ENCODE measurements around the gene LIMS2. TPM values are rescaled to one million over a fixed set of nuclear protein-coding genes. Genes with fewer than 3 reads are reported as not detected.

LIMS2 gene
- total RNA-seq, 1 experiment from 2014 or later = 8.9 TPM

GRCh38 chr2:127680706-127681287 is 5.5 kb upstream of the LIMS2 start:
- TF ChIP-seq SIN3A (IDR thresholded peaks at IDR 0.05; ENCODE audit: borderline replicate concordance, insufficient read depth, low read depth, low read length) (no peak), CTCF (IDR thresholded peaks at IDR 0.05) (no peak), POLR2AphosphoS5 (IDR thresholded peaks at IDR 0.05; ENCODE audit: low read depth, low read length) (no peak)
- no peak overlapping the region for H3K27ac ChIP-seq (ENCODE audit: low read length)
- in situ Hi-C loops (cut with HindIII; ENCODE audit: low pct_unique_long_range_greater_than_20kb, low sequenced_read_pairs) (no loop called here), intact Hi-C loops (cut with micrococcal nuclease; ENCODE audit: unreplicated experiment) (no loop called here)
- no peaks in the 10 kb centered on the region for H3K9me3 ChIP-seq (ENCODE audit: control insufficient read depth, insufficient read depth, low read depth, low read length)
- H3K27me3 ChIP-seq (ENCODE audit: control insufficient read depth, insufficient read depth, low read length) = peaks cover 4% of the 10 kb centered on the region; the same call in 1 of the 2 replicates
- DNase-seq (ENCODE audit: low read depth, low spot score) (no peak), ATAC-seq (no peak)
- BruUV-seq (replicated peaks) = no TSS peak
- no peaks in the 10 kb centered on the region for H3K36me3 ChIP-seq (ENCODE audit: control insufficient read depth, insufficient read depth, low read length)
- POLR2A ChIA-PET = no interaction called here
- CTCF ChIA-PET = no interaction called here
- H3K4me3 ChIP-seq (ENCODE audit: low read depth in 2 of 2, low read length in 2 of 2) = no peak overlapping the region
- H3K4me1 ChIP-seq (ENCODE audit: control insufficient read depth, insufficient read depth, low read length) = peaks cover 3% of the 10 kb centered on the region

GRCh38 chr2:127679680-127680361 is 4.5 kb upstream of the LIMS2 start:
- BruUV-seq (replicated peaks) = no TSS peak
- intact Hi-C loops (cut with micrococcal nuclease; ENCODE audit: unreplicated experiment) (no loop called here), in situ Hi-C loops (cut with HindIII; ENCODE audit: low pct_unique_long_range_greater_than_20kb, low sequenced_read_pairs) (no loop called here)
- H3K36me3 ChIP-seq (ENCODE audit: control insufficient read depth, insufficient read depth, low read length) = no peaks in the 10 kb centered on the region
- no peak overlapping the region for H3K4me3 ChIP-seq (ENCODE audit: low read depth in 2 of 2, low read length in 2 of 2)
- no peak overlapping the region for H3K27ac ChIP-seq (ENCODE audit: low read length)
- ATAC-seq (no peak), DNase-seq (ENCODE audit: low read depth, low spot score) (no peak)
- H3K4me1 ChIP-seq (ENCODE audit: control insufficient read depth, insufficient read depth, low read length) = peaks cover 4% of the 10 kb centered on the region
- H3K9me3 ChIP-seq (ENCODE audit: control insufficient read depth, insufficient read depth, low read depth, low read length) = no peaks in the 10 kb centered on the region
- TF ChIP-seq REST (IDR thresholded peaks at IDR 0.05; ENCODE audit: insufficient read depth in 1 of 2, low read depth in 2 of 2, low read length in 1 of 2) (no peak), SIN3A (IDR thresholded peaks at IDR 0.05; ENCODE audit: borderline replicate concordance, insufficient read depth, low read depth, low read length) (no peak), POLR2AphosphoS5 (IDR thresholded peaks at IDR 0.05; ENCODE audit: low read depth, low read length) (no peak), CTCF (IDR thresholded peaks at IDR 0.05) (no peak), TCF7L2 (IDR thresholded peaks at IDR 0.05; ENCODE audit: low read depth, low read length) (no peak)
- ChIA-PET CTCF (no interaction called here), POLR2A (no interaction called here)
- H3K27me3 ChIP-seq (ENCODE audit: control insufficient read depth, insufficient read depth, low read length) = peaks cover 4% of the 10 kb centered on the region; the same call in 1 of the 2 replicates

Measured in Panc1 (cell line).